Spinal cord (tissue), 10 donors: ENCODE results near the gene AOAH. TPM values are rescaled to one million over a fixed set of nuclear protein-coding genes. Genes with fewer than 3 reads are reported as not detected.
A peak's percentile ranks its signal among the peaks of the same experiment; 100 is the strongest.
"Not testable (repeated sequence)": the region's sequence is repeated elsewhere in the genome, so short reads cannot be mapped to it uniquely, and the experiment has no call there.

Experiments
- DNase-seq, 6 donors: peaks; one replicate each; pipeline versions ENCODE4 v3.0.0 to v3.0.0-alpha.2; 2013 to 2015; ENCODE audit warnings: low spot score in 6 of 6, low read depth in 4 of 6
- H3K27ac ChIP-seq: one replicate; pipeline ENCODE4 v1.5.1; 2013; ENCODE audit warnings: low read depth, low read length, control low read depth
- H3K27me3 ChIP-seq: one replicate; pipeline ENCODE4 v1.6.1; 2013; ENCODE audit warnings: low read length; ENCODE audit not compliant: control insufficient read depth, insufficient read depth
- H3K36me3 ChIP-seq: one replicate; pipeline ENCODE4 v1.6.1; 2013; ENCODE audit warnings: low read length; ENCODE audit not compliant: control insufficient read depth, insufficient read depth
- H3K4me1 ChIP-seq: one replicate; pipeline ENCODE4 v1.6.1; 2013; ENCODE audit warnings: low read length; ENCODE audit not compliant: control insufficient read depth, insufficient read depth
- H3K4me3 ChIP-seq: one replicate; pipeline ENCODE4 v1.5.1; 2013; ENCODE audit warnings: low read depth, low read length, control low read depth
- H3K9me3 ChIP-seq: one replicate; pipeline ENCODE4 v1.6.1; 2013; ENCODE audit warnings: low read length; ENCODE audit not compliant: control insufficient read depth, insufficient read depth
- WGBS: methylation state at CpG from one replicate; pipeline ENCODE4 v1.1.5; 2013; ENCODE audit warnings: missing lambda C conversion rate; ENCODE audit not compliant: insufficient coverage; 5-methylcytosine and 5-hydroxymethylcytosine counted together
- polyA plus RNA-seq, 2 donors: library from polyadenylated mRNA; unstranded; fragments of 120-200 nt; gene quantifications; one replicate each; pipeline ENCODE4 v1.2.1, GENCODE V29; 2013; ENCODE audit not compliant: insufficient read length in 2 of 2
- total RNA-seq, 2 donors: library from RNA; depleted of rRNA in 1 of 2; stranded (reverse); fragments of 120-200 nt in 1 of 2; fragments of >200 nt in 1 of 2; gene quantifications; one replicate each; pipeline versions ENCODE4 v1.2.3 to v1.2.4, GENCODE V29; 2013 to 2014
- donor health status: healthy.

The AOAH gene
- total and polyA plus RNA-seq, 4 donors, result 4.2 to 8.1 (median 5.3) TPM

DNA sequence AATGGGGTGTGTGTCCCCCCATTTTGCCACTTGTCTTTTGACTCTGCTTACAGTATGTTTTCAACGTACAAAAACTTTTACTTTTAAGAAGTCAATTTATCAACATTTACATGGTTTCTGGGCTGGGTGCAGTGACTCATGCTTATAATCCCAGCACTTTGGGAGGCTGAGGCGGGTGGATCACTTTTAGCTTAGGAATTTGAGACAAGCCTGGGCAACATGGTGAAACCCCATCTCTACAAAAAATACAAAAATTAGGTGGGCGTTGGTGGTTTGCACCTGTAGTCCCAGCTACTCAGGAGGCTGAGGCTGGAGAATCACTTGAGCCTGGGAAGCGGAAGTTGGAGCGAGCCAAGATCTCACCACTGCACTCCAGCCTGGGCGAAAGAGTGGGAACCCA lies 227.1 kb downstream of the AOAH start:
- WGBS, result 61% methylated on average over 3 of the region's 6 CpGs
- not testable (repeated sequence) for H3K27ac ChIP-seq, H3K4me3 ChIP-seq, H3K9me3 ChIP-seq, H3K4me1 ChIP-seq, H3K36me3 ChIP-seq, H3K27me3 ChIP-seq, DNase-seq

DNA sequence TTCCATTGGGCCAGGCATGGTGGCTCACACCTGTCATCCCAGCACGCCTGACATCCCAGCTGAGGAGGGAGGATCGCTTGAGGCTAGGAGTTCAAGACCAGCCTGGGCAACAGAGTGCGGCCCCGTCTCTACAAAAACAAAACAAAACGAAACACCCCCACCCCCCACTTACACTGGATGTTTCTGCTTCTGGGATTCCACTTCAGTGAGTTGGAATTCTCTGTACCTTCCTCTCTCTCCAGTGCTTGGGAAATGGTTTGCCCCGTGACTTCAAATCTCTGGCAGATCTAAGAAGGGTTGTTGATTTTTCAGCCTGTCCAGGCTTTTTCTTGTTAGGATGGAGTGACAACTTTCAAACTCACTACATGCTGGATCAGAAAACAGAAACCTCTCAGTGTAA lies 227.7 kb downstream of the AOAH start:
- H3K36me3 ChIP-seq, result no peaks in the 10 kb centered on the region
- DNase-seq, result no peak
- no peaks in the 10 kb centered on the region for H3K4me1 ChIP-seq
- WGBS, result no CpG with 5 or more reads among the region's 6 CpGs
- H3K27me3 ChIP-seq, result no peaks in the 10 kb centered on the region
- H3K9me3 ChIP-seq, result no peaks in the 10 kb centered on the region
- H3K27ac ChIP-seq, result no peak overlapping the region
- H3K4me3 ChIP-seq, result no peak overlapping the region

DNA sequence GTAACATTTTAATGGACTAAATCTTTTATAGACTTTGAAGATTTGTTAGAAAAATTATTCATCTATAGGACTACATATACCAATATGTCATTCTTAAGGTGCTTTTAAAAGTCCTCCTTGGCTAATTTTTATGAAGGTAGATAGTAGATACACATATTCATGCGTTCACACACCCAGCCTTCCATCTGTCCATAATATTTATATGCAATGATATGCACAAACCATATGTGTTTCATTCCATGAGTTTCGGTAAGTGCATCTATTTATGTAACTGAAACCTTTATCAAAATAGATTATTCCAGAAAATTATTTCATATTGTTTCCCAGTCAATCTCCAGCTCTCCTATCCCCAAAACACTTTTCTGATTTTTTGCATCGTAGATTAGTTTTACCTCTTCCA lies 233.0 kb downstream of the AOAH start:
- Histone ChIP-seq H3K27ac (no peak overlapping the region), H3K9me3 (no peaks in the 10 kb centered on the region), H3K4me1 (peaks cover 5% of the 10 kb centered on the region), H3K36me3 (no peaks in the 10 kb centered on the region), H3K4me3 (no peak overlapping the region), H3K27me3 (no peaks in the 10 kb centered on the region)
- no CpG with 5 or more reads among the region's 3 CpGs for WGBS
- peak in 1 of 6 donors; percentile 32 for DNase-seq

DNA sequence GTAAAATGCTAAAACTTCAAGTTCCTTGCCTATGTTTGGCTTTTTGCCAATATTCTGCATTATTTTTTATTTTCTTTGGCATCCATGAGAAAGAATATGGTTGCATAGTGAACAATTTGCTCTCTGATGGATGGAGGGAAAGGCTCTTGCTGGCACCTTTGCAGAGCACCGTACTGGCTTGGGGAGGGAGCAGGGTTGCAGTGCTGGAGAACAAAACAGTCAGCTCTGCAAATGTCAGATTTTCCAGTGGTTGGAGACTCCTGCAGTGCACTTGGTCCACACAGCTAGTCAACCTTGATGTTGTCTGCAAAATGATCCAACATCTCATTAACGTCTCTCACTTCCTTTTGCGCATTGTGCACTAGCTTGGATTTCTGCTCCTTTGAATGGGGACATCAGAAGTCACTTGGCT lies 233.9 kb downstream of the AOAH start:
- DNase-seq, result peak in 2 of 6 donors; percentile 35 to 63
- no CpG with 5 or more reads among the region's 3 CpGs for WGBS
- peaks cover 11% of the 10 kb centered on the region for H3K4me1 ChIP-seq
- H3K36me3 ChIP-seq, result no peaks in the 10 kb centered on the region
- H3K4me3 ChIP-seq, result no peak overlapping the region
- H3K27me3 ChIP-seq, result no peaks in the 10 kb centered on the region
- H3K9me3 ChIP-seq, result no peaks in the 10 kb centered on the region
- no peak overlapping the region for H3K27ac ChIP-seq

DNA sequence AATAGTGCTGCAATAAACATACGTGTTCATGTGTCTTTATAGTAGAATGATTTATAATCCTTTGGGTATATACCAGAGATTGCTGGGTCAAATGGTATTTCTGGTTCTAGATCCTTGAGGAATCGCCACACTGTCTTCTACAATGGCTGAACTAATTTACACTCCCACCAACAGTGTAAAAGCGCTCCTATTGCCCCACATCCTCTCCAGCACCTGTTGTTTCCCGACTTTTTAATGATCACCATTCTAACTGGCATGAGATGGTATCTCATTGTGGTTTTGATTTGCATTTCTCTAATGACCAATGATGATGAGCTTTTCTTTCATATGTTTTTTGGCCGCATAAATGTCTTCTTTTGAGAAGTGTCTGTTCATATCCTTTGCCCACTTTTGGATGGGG lies 235.6 kb downstream of the AOAH start:
- H3K27me3 ChIP-seq, DNase-seq, H3K9me3 ChIP-seq, H3K36me3 ChIP-seq, H3K27ac ChIP-seq, H3K4me3 ChIP-seq: not testable (repeated sequence)
- peaks cover 11% of the 10 kb centered on the region for H3K4me1 ChIP-seq
- no CpG with 5 or more reads among the region's 5 CpGs for WGBS

DNA sequence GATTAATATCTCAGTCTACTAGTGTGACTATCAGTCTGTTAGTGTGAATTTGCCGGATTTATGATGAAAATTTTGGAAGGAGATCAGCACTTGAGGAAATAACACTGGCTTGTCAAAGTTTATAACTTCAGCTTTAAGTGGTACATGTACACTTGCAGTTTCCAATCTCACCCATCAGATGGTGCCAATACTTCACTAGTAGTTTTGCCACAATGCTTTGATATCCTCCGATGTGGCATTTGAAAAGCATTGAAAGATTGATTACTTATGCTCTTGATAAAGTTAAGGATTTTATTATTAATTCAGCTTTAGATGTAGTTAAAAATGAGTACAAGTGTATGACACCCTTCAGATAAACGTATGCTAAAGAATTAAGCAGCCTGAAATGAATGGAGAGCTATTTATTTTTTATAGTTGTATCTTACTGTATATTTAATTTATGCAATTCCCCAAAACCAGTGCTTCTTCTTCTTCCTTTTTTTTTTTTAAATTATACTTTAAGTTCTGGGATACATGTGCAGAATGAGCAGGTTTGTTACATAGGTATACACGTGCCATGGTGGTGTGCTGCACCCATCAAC lies 236.4 kb downstream of the AOAH start:
- Histone ChIP-seq H3K27ac (no peak overlapping the region), H3K4me3 (no peak overlapping the region), H3K27me3 (no peaks in the 10 kb centered on the region), H3K4me1 (peaks cover 11% of the 10 kb centered on the region), H3K36me3 (no peaks in the 10 kb centered on the region), H3K9me3 (no peaks in the 10 kb centered on the region)
- DNase-seq, result peak in 5 of 6 donors; percentile 47 to 94 (median 64)
- WGBS, result no CpG with 5 or more reads among the region's 4 CpGs

DNA sequence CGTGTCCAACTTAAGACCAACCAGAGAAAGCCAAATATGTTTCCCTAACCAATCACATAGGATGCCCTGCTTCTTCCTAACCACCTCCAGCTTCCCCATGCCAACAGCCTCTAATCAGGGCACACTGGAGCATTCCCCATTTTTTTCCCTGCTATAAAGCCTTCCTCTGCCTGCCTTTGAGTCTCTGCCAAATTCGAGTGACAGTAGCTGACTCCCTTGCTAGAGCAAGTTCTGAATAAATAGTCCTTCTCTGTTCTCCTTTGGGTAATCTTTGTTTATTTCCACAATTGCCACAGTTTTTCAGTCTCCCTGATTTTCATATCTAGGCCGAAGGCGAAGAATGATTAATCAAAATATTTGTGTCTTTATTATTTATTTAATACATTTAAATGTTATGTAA lies 238.0 kb downstream of the AOAH start:
- no peaks in the 10 kb centered on the region for H3K27me3 ChIP-seq
- 38% methylated on average over 1 of the region's 4 CpGs for WGBS
- no peaks in the 10 kb centered on the region for H3K36me3 ChIP-seq
- DNase-seq, result peak in 2 of 6 donors; percentile 45 to 46
- peaks cover 11% of the 10 kb centered on the region for H3K4me1 ChIP-seq
- H3K4me3 ChIP-seq, result no peak overlapping the region
- H3K9me3 ChIP-seq, result no peaks in the 10 kb centered on the region
- no peak overlapping the region for H3K27ac ChIP-seq

DNA sequence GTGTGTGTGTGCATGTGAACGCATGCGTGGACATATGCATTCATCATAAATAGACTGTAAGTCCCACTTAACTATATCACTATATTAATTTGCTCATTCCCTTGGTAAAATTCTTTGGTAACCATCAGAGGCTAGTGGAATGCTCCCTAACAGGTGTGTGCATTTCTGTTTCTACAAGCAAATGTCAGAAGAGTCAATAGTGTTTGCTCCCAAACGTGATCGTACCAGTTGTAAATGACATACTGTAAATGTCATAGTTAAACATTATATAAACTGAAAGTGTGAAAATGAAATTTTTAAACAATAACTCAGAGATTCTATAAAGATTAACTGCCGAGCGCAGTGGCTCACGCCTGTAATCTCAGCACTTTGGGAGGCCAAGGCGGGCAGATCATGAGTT lies 240.0 kb downstream of the AOAH start:
- Histone ChIP-seq H3K27ac (no peak overlapping the region), H3K4me3 (no peak overlapping the region), H3K27me3 (no peaks in the 10 kb centered on the region), H3K4me1 (peaks cover 8% of the 10 kb centered on the region), H3K9me3 (peaks cover 2% of the 10 kb centered on the region), H3K36me3 (no peaks in the 10 kb centered on the region)
- 75% methylated on average over 4 of the region's 8 CpGs for WGBS
- no peak for DNase-seq

DNA sequence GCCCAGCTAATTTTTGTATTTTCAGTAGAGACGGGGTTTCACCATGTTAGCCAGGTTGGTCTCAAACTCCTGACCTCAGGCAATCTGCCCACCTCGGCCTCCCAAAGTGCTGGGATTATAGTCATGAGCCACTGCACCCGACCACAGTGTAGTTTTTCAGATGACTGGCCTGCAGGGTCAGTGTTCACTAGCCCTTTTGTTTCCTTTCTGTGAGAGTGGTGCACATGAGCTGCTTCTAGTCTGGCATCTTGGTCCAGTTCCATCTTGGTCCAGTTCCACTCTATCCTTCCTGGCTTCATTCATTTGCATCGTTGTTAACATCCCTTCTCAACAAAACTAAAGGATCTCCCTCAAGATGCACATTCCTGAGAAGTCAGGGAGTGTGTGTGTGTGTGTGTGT lies 240.4 kb downstream of the AOAH start:
- not testable (repeated sequence) for H3K4me1 ChIP-seq, H3K27ac ChIP-seq, H3K27me3 ChIP-seq, H3K9me3 ChIP-seq, H3K36me3 ChIP-seq, H3K4me3 ChIP-seq
- peak in 1 of 6 donors; percentile 59 for DNase-seq
- WGBS, result 51% methylated on average over 3 of the region's 4 CpGs

DNA sequence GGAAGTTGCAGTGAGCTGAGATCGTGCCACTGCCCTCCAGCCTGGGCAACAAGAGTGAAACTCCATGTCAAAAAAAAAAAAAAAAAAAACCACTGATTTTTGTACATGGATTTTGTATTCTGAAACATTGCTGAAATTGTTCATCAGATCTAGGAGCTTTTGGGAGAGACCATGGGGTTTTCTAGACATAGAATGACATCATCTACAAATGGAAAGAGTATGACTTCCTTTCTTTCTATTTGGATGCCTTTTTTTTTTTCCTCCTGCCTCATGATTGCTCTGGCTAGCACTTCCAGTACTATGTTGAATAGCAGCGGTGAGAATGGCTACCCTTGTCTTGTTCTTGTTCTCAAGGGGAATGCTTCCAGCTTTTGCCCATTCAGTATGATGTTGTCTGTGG lies 245.5 kb downstream of the AOAH start:
- no peaks in the 10 kb centered on the region for H3K36me3 ChIP-seq
- H3K27me3 ChIP-seq, result no peaks in the 10 kb centered on the region
- no peak overlapping the region for H3K27ac ChIP-seq
- H3K4me1 ChIP-seq, result no peaks in the 10 kb centered on the region
- DNase-seq, result no peak
- H3K4me3 ChIP-seq, result no peak overlapping the region
- peaks cover 2% of the 10 kb centered on the region for H3K9me3 ChIP-seq
- no CpG with 5 or more reads among the region's 2 CpGs for WGBS
